K562 (cell line): Measurements from ENCODE around the gene ARHGAP24.

Experiments used
- DNMT1 ChIP-seq: fragments of 450-650 bp; IDR thresholded peaks from 2 replicates; pipeline ENCODE4 v1.6.1; 2016; ENCODE audit warnings: antibody characterized with exemption, mild to moderate bottlenecking
- IRF2 ChIP-seq: sonication (generic); formaldehyde crosslinking; IDR thresholded peaks from 2 replicates; pipeline ENCODE4 v1.8.1; 2022; ENCODE audit warnings: mild to moderate bottlenecking, missing genetic modification reagents
- MEF2A ChIP-seq: IDR thresholded peaks from 2 replicates; pipeline ENCODE4 v1.6.1; 2011; ENCODE audit warnings: low read depth, mild to moderate bottlenecking, low read length, moderate library complexity; ENCODE audit not compliant: control insufficient read depth

DNA sequence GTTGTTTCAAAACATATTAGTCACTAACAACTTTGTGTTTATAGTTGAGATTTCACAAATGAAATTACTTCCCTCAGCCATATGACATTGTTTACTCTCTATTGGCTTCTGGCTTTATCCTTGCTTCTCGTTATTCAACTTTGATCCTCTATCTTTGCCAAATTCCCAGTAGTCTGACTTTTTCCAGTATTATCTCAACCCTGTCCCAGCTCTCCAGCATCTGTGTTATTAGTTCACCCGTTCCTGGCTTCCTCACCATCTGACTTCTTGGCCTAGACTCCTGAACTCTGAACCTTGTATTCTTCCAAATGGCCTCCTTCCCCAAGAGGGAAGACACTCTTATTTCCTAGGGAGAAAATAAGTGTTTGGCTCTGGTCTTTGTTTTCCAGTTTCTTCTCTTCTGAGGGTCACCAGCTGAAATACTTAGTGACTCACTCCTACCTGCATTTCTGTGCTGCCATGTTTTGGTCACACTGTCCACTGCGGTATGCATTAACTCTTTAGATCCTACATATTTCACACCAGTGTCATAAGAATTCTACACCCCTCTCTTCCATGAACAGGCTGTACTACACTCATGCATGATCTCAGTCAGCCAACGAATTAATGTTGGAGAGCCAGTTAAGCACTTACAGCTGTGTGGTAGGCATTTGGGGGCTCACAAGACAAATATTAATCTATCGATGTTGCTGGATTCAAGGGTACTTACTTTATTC lies 17.0 kb upstream of the ARHGAP24 start:
- TF ChIP-seq IRF2 (CRISPR knock-in tag) = no peak
- TF ChIP-seq MEF2A = no peak
- no peak for TF ChIP-seq DNMT1
